HepG2 (cell line): ENCODE results near the gene SWSAP1. TPM values are rescaled to one million over a fixed set of nuclear protein-coding genes. Genes with fewer than 3 reads are reported as not detected.
A peak's percentile ranks its signal among the peaks of the same experiment; 100 is the strongest.

ENCODE experiments used
- ATAC-seq: fragments of 200-7000 bp; cut with Tn5 transposase; 3 replicates; pipeline ENCODE4 v1.9.1; 2020; ENCODE audit warnings: mild to moderate bottlenecking, moderate library complexity
- BruUV-seq: library from RNA; stranded (reverse); fragments of 400-500 nt; replicated peaks from 2 replicates; lab custom pipeline; 2021; lab: Mats Ljungman, UMichigan
- CTCF ChIA-PET: fragments of 300-600 bp; formaldehyde crosslinking; extraction: SDS; loops from one replicate; lab custom pipeline; 2021; ENCODE audit warnings: low total read pairs, inconsistent platforms, low intra/inter-chr PET ratio; lab: Yijun Ruan, JAX
- POLR2A ChIA-PET: fragments of 350-600 bp; sonication (Branson Sonifier 250); formaldehyde crosslinking; loops from one replicate; lab custom pipeline; 2020; ENCODE audit warnings: antibody characterized with exemption, inconsistent platforms; lab: Yijun Ruan, JAX
- DNase-seq: peaks from one replicate; pipeline ENCODE4 v3.0.0-alpha.2; 2015; ENCODE audit warnings: low spot score
- FAIRE-seq: peaks from 3 replicates; lab custom pipeline; 2011; peaks lifted over from hg19 to GRCh38; lab: Jason Lieb, UNC
- H2AFZ ChIP-seq: one replicate; pipeline ENCODE4 v1.6.1; 2011; ENCODE audit warnings: low read length, inconsistent platforms
- H3K27ac ChIP-seq: fragments of 300-600 bp; 3 replicates; pipeline ENCODE4 v1.8.0; 2011; ENCODE audit warnings: mixed run types, mild to moderate bottlenecking, mixed read lengths, low read length, inconsistent platforms; ENCODE audit not compliant: insufficient read depth; ENCODE audit errors: extremely low read length
- H3K27me3 ChIP-seq, 2 experiments: fragments of 200-600 bp in 1 of 2; 2 replicates in 1 of 2; 3 replicates in 1 of 2; pipeline versions ENCODE4 v1.6.0 to v1.8.0; 2011; ENCODE audit warnings: low read length in 2 of 2, mild to moderate bottlenecking in 2 of 2, moderate library complexity in 2 of 2, inconsistent platforms in 1 of 2; ENCODE audit not compliant: insufficient read depth in 2 of 2, control insufficient read depth in 1 of 2
- H3K36me3 ChIP-seq, 2 experiments: fragments of 200-600 bp in 1 of 2; replicated peaks in 1 of 2; 2 replicates in 1 of 2; 3 replicates in 1 of 2; pipeline versions ENCODE4 v1.5.1 to v1.8.0; 2011; ENCODE audit warnings: low read length in 2 of 2, inconsistent platforms in 1 of 2; ENCODE audit not compliant: insufficient read depth in 2 of 2, control insufficient read depth in 1 of 2
- H3K4me1 ChIP-seq: 2 replicates; pipeline ENCODE4 v1.5.1; 2012; ENCODE audit warnings: low read length, inconsistent platforms; ENCODE audit not compliant: insufficient read depth
- H3K4me2 ChIP-seq: 2 replicates; pipeline ENCODE4 v1.6.0; 2011; ENCODE audit warnings: low read depth, low read length, inconsistent platforms
- H3K4me3 ChIP-seq, 3 experiments: fragments of 200-600 bp in 1 of 3; sonication (generic), shearing (Covaris generic) in 1 of 3; replicated peaks in 1 of 3; 2 replicates each; pipeline ENCODE4 v1.5.1; 2011 to 2016; ENCODE audit warnings: low read length in 3 of 3, inconsistent platforms in 2 of 3, low read depth in 2 of 3, mild to moderate bottlenecking in 2 of 3, control low read depth in 1 of 3, mixed read lengths in 1 of 3; ENCODE audit not compliant: insufficient read depth in 1 of 3
- H3K79me2 ChIP-seq: one replicate; pipeline ENCODE4 v1.6.1; 2011; ENCODE audit warnings: low read length, inconsistent platforms; ENCODE audit not compliant: insufficient read depth
- H3K9ac ChIP-seq: 2 replicates; pipeline ENCODE4 v1.6.0; 2011; ENCODE audit warnings: mild to moderate bottlenecking, low read depth, low read length, inconsistent platforms; ENCODE audit not compliant: insufficient read depth
- H3K9me3 ChIP-seq: 2 replicates; pipeline ENCODE4 v1.5.1; 2012; ENCODE audit warnings: mild to moderate bottlenecking, low read length
- H4K20me1 ChIP-seq: 2 replicates; pipeline ENCODE4 v1.6.0; 2011; ENCODE audit warnings: inconsistent platforms, mild to moderate bottlenecking, low read length, moderate library complexity; ENCODE audit not compliant: insufficient read depth
- HNRNPLL ChIP-seq: fragments of 200-400 bp; formaldehyde crosslinking; IDR thresholded peaks from 2 replicates; pipeline ENCODE4 v1.6.1; 2017; ENCODE audit warnings: mild to moderate bottlenecking, low read depth, low read length; ENCODE audit not compliant: poor library complexity, severe bottlenecking
- IRF9 ChIP-seq: sonication (generic); formaldehyde crosslinking; IDR thresholded peaks from 2 replicates; pipeline ENCODE4 v1.8.0; 2022; ENCODE audit warnings: missing genetic modification reagents, mild to moderate bottlenecking, borderline replicate concordance
- KDM6A ChIP-seq: IDR thresholded peaks from 2 replicates; pipeline ENCODE4 v1.6.1; 2016; ENCODE audit warnings: low read depth
- MYNN ChIP-seq: sonication (generic); formaldehyde crosslinking; IDR thresholded peaks from 2 replicates; pipeline ENCODE4 v1.4.0; 2020; ENCODE audit warnings: mild to moderate bottlenecking, low read depth, missing genetic modification reagents
- PATZ1 ChIP-seq: sonication (generic); formaldehyde crosslinking; IDR thresholded peaks from 2 replicates; pipeline ENCODE4 v1.4.0; 2020; ENCODE audit warnings: missing genetic modification reagents
- POLR2A ChIP-seq, 2 experiments: IDR thresholded peaks; 2 replicates each; pipeline ENCODE4 v1.6.1; 2011; ENCODE audit warnings: low read depth in 2 of 2, low read length in 2 of 2, mild to moderate bottlenecking in 1 of 2, moderate library complexity in 1 of 2; ENCODE audit not compliant: insufficient read depth in 1 of 2
- SALL1 ChIP-seq: sonication (generic); formaldehyde crosslinking; IDR thresholded peaks from 2 replicates; pipeline ENCODE4 v1.8.0; 2022; ENCODE audit warnings: mild to moderate bottlenecking, missing genetic modification reagents
- SOX13 ChIP-seq, 3 experiments: fragments of 450-650 bp in 1 of 3; sonication (generic) in 1 of 3; formaldehyde crosslinking in 1 of 3; IDR thresholded peaks in 2 of 3; conservative IDR thresholded peaks in 1 of 3; 2 replicates each; pipeline versions ENCODE4 v1.5.0 to v1.6.1; 2016 to 2020; ENCODE audit warnings: antibody characterized with exemption in 1 of 3, mild to moderate bottlenecking in 1 of 3, missing compliant biosample characterization in 1 of 3, missing genetic modification reagents in 1 of 3, moderate library complexity in 1 of 3
- SP1 ChIP-seq, 2 experiments: fragments of 450-650 bp in 1 of 2; sonication (generic) in 1 of 2; formaldehyde crosslinking in 1 of 2; IDR thresholded peaks; 2 replicates each; pipeline versions ENCODE4 v1.4.0 to v1.6.1; 2016 to 2020; ENCODE audit warnings: missing genetic modification reagents in 1 of 2
- SP2 ChIP-seq: sonication (generic); formaldehyde crosslinking; IDR thresholded peaks from 2 replicates; pipeline ENCODE4 v1.5.1; 2020; ENCODE audit warnings: mild to moderate bottlenecking, missing genetic modification reagents
- TEAD3 ChIP-seq: optimal IDR thresholded peaks from 2 replicates; pipeline ENCODE3; 2016; ENCODE audit warnings: borderline replicate concordance
- THYN1 ChIP-seq: sonication (generic); formaldehyde crosslinking; IDR thresholded peaks from 2 replicates; pipeline ENCODE4 v1.8.1; 2023; ENCODE audit warnings: low read depth, mild to moderate bottlenecking, moderate library complexity, missing genetic modification reagents, borderline replicate concordance
- ZNF460 ChIP-seq: sonication (generic); formaldehyde crosslinking; IDR thresholded peaks from 2 replicates; pipeline ENCODE4 v1.5.1; 2020; ENCODE audit warnings: missing genetic modification reagents, mild to moderate bottlenecking, borderline replicate concordance
- WGBS: methylation state at CpG from one replicate; pipeline ENCODE4 v1.1.6; 2017; ENCODE audit warnings: low lambda C conversion rate; 5-methylcytosine and 5-hydroxymethylcytosine counted together
- in situ Hi-C: cut with HindIII; loops from 2 replicates; pipeline ENCODE4 v1.10.0; 2017; ENCODE audit warnings: low pct_unique_long_range_greater_than_20kb; ENCODE audit not compliant: extremely low pct_ligation_motif_present
- intact Hi-C: fragments of 100-400 bp; cut with micrococcal nuclease; formaldehyde crosslinking; loops from one replicate; pipeline ENCODE4 v1.10.0; 2022; ENCODE audit not compliant: unreplicated experiment
- polyA plus RNA-seq, 8 experiments: library from polyadenylated mRNA; depleted of rRNA in 3 of 8; stranded (reverse) in 7 of 8; unstranded in 1 of 8; fragments of >200 nt; fragmentation: Illumina TruSeq in 4 of 8; extraction: Trizol in 4 of 8; gene quantifications; 2 replicates each; pipeline versions ENCODE4 v1.2.1 to v1.2.3, GENCODE V29; 2011 to 2016; ENCODE audit warnings: low read depth in 4 of 8, missing spikeins in 1 of 8, mixed read lengths in 1 of 8; ENCODE audit not compliant: insufficient read depth in 1 of 8
- total RNA-seq, 5 experiments: library from RNA; depleted of rRNA; stranded (reverse); fragments of >200 nt; fragmentation: Illumina TruSeq; extraction: Trizol; gene quantifications; 2 replicates each; pipeline ENCODE4 v1.2.3, GENCODE V29; 2016; ENCODE audit warnings: low read depth in 1 of 5
- TF ChIP-seq, protein P1 (sequence below): IDR thresholded peaks from 2 replicates; pipeline ENCODE4 v1.6.1; 2012; ENCODE audit warnings: low read length, improper control_type of control experiment

The SWSAP1 gene
- total and polyA plus RNA-seq, 2 of the 13 experiments (the other 11 are each of a cell fraction or from before 2014, with no cell fraction given) = 2.7 to 3.3 TPM

DNA sequence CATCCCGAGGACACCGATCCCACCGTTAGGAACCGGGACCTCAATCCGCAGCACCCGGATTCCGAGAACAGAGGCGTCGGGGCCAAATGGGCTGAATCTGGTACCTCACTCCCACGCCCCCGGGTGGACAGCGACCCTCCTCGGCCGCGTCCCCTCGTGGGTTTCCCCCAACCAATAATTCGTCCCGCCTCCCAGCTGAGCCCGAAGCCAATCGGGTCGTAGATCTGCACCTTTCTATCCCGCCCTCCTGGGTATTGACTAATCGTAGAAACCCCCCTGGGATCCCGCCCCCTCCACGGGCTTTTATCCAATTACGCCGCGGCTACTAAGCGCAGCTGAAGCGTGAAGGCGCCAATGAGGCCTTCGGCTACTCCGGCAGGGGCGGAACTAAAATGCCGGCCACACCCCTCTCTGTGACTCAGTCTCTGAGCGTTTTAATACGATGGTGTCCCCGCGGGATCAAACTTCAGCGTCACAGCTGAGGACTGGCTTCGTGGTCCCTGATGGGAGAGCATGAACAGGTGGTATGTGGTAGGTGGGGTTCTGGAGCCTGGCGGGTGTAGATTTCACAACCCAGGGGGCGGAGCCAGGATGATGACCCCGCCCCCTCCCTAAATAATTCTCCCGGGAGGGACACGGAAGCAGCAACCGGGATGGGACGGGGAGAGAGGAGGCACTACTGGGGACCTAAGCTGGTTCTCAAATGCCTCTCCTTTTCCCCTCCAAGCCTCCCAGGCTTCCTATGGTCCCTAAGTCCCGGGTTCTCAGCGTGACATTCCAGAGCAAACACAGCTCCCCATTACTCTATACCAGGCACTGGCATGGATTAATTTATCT is 28.1 kb upstream of the SWSAP1 start, which contains the start of the genes CCDC159 and TMEM205:
Gene CCDC159, plus strand, starts transcription at position 416 of the 837 bp plus-strand sequence. Its CDS starts 88 bp downstream, at position 504.
Gene TMEM205, minus strand, starts transcription at position 165 of the 837 bp plus-strand sequence. CDS start 649 bp downstream, outside the sequence.
- in situ Hi-C loops = no loop called here
- intact Hi-C loops = no loop called here
- peak within 1 kb of the TSS; percentile 15 for H2AFZ ChIP-seq
- peak within 1 kb of the TSS; percentile 86 for H3K4me2 ChIP-seq
- peaks cover 37% of the 10 kb centered on the region for H3K4me1 ChIP-seq
- no peaks in the 10 kb centered on the region for H3K27me3 ChIP-seq
- H3K4me3 ChIP-seq = peak within 1 kb of the TSS; percentile 65 to 88 (median 83)
- H3K9ac ChIP-seq = peak within 1 kb of the TSS; percentile 71
- H3K27ac ChIP-seq = peak within 1 kb of the TSS; percentile 32
- WGBS = 0% methylated on average over 12 of the region's 50 CpGs
- peak; percentile 95 for FAIRE-seq
- H3K9me3 ChIP-seq = no peaks in the 10 kb centered on the region
- ATAC-seq = peak; percentile 89
- ChIA-PET CTCF (no interaction called here), POLR2A (interaction anchor here (0.8 to 4.8 kb wide), 11 partner anchors 9 to 203 kb away, joined by 3 to 68 read pairs (median 4); partner anchors contain the start of genes ODAD3, PRKCSH and SWSAP1)
- H3K36me3 ChIP-seq = no peaks in the 10 kb centered on the region
- no peaks in the 10 kb centered on the region for H4K20me1 ChIP-seq
- peak; percentile 97 for DNase-seq
- BruUV-seq = no TSS peak
- no peaks in the 10 kb centered on the region for H3K79me2 ChIP-seq
- TF ChIP-seq SOX13 (IDR thresholded peaks at IDR 0.05) = no peak
- TF ChIP-seq SOX13 (CRISPR knock-in tag; conservative IDR thresholded peaks at IDR 0.05 in 1 of 2, IDR thresholded peaks at IDR 0.05 in 1 of 2) = 0 out of 4 replicates have a peak, but pooled peaks of 1 of the 2 experiments have one; percentile 6
- 0 out of 2 replicates have a peak, but pooled peaks have one; percentile 4 for TF ChIP-seq KDM6A (CRISPR knock-in tag)
- peak in 1 of 2 experiments; percentile 57; a peak in 1 of 4 replicates for TF ChIP-seq POLR2A (IDR thresholded peaks at IDR 0.05; ENCODE audit: insufficient read depth in 1 of 2, low read depth in 2 of 2, low read length in 2 of 2)
- no peak for TF ChIP-seq THYN1
- peak; percentile 93 for TF ChIP-seq SP2
- TF ChIP-seq IRF9 (CRISPR knock-in tag) = no peak
- no peak for TF ChIP-seq SP1 (IDR thresholded peaks at IDR 0.05)
- TF ChIP-seq SP1 (CRISPR knock-in tag; IDR thresholded peaks at IDR 0.05) = peak; percentile 85
- TF ChIP-seq MYNN = peak; percentile 27; the same call in 1 of the 2 replicates
- TF ChIP-seq TEAD3 = peak; percentile 75
- TF ChIP-seq, protein P1, sequence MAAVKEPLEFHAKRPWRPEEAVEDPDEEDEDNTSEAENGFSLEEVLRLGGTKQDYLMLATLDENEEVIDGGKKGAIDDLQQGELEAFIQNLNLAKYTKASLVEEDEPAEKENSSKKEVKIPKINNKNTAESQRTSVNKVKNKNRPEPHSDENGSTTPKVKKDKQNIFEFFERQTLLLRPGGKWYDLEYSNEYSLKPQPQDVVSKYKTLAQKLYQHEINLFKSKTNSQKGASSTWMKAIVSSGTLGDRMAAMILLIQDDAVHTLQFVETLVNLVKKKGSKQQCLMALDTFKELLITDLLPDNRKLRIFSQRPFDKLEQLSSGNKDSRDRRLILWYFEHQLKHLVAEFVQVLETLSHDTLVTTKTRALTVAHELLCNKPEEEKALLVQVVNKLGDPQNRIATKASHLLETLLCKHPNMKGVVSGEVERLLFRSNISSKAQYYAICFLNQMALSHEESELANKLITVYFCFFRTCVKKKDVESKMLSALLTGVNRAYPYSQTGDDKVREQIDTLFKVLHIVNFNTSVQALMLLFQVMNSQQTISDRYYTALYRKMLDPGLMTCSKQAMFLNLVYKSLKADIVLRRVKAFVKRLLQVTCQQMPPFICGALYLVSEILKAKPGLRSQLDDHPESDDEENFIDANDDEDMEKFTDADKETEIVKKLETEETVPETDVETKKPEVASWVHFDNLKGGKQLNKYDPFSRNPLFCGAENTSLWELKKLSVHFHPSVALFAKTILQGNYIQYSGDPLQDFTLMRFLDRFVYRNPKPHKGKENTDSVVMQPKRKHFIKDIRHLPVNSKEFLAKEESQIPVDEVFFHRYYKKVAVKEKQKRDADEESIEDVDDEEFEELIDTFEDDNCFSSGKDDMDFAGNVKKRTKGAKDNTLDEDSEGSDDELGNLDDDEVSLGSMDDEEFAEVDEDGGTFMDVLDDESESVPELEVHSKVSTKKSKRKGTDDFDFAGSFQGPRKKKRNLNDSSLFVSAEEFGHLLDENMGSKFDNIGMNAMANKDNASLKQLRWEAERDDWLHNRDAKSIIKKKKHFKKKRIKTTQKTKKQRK = peak; percentile 85
- TF ChIP-seq ZNF460 (CRISPR knock-in tag) = no peak
- TF ChIP-seq SALL1 (CRISPR knock-in tag) = peak; percentile 56; the same call in 1 of the 2 replicates
- peak; percentile 57; the same call in 1 of the 2 replicates for TF ChIP-seq PATZ1 (CRISPR knock-in tag)
- TF ChIP-seq HNRNPLL = peak; percentile 62
